ENCODE results near the gene RUSF1.
"Not testable (repeated sequence)": the region's sequence is repeated elsewhere in the genome, so short reads cannot be mapped to it uniquely, and the experiment has no call there.

Gene RUSF1

GRCh38 chr16:31527734-31528274 lies 19.6 kb upstream of the RUSF1 start, which contains the start of gene AHSP:
TSS of gene AHSP (plus strand) at chr16:31527900. CDS start at chr16:31528140, 240 bp downstream.
- no peak for TF ChIP-seq ZNF274 (IDR thresholded peaks at IDR 0.05; ENCODE audit: low read depth, low read length)
- no peak within 1 kb of the TSS for H3K4me3 ChIP-seq (ENCODE audit: low read length)

- no peak for TF ChIP-seq ZNF274 (IDR thresholded peaks at IDR 0.05; ENCODE audit: low read depth, low read length)
- H3K4me3 ChIP-seq (ENCODE audit: low read length), result no peak overlapping the region
Observed at GRCh38 chr16:31525113-31525512, 16.9 kb upstream of the RUSF1 start.

GRCh38 chr16:31523768-31524167 lies 15.6 kb upstream of the RUSF1 start:
- H3K4me3 ChIP-seq (ENCODE audit: low read length), result not testable (repeated sequence)

- H3K4me3 ChIP-seq (ENCODE audit: low read length), result no peak overlapping the region
- no peak for TF ChIP-seq ZNF274 (IDR thresholded peaks at IDR 0.05; ENCODE audit: low read depth, low read length)
Observed at GRCh38 chr16:31522071-31522470, 13.9 kb upstream of the RUSF1 start.

- no peak for TF ChIP-seq ZNF274 (IDR thresholded peaks at IDR 0.05; ENCODE audit: low read depth, low read length)
- H3K4me3 ChIP-seq (ENCODE audit: low read length), result no peak overlapping the region
Observed at GRCh38 chr16:31521368-31521767, 13.2 kb upstream of the RUSF1 start.

GRCh38 chr16:31519759-31520431 lies 11.7 kb upstream of the RUSF1 start:
- no peak overlapping the region for H3K4me3 ChIP-seq (ENCODE audit: low read length)
- no peak for TF ChIP-seq ZNF274 (IDR thresholded peaks at IDR 0.05; ENCODE audit: low read depth, low read length)

- TF ChIP-seq ZNF274 (IDR thresholded peaks at IDR 0.05; ENCODE audit: low read depth, low read length), result no peak
Observed at GRCh38 chr16:31517800-31518402, 9.7 kb upstream of the RUSF1 start.

GRCh38 chr16:31513884-31514283 lies 5.7 kb upstream of the RUSF1 start:
- no peak overlapping the region for H3K4me3 ChIP-seq (ENCODE audit: low read length)
- TF ChIP-seq ZNF274 (IDR thresholded peaks at IDR 0.05; ENCODE audit: low read depth, low read length), result no peak

More at GRCh38 chr16:31517800-31518402, 9.7 kb upstream of the RUSF1 start:
- no peak overlapping the region for H3K4me3 ChIP-seq (ENCODE audit: low read length)

- no peak overlapping the region for H3K4me3 ChIP-seq (ENCODE audit: low read length)
- no peak for TF ChIP-seq ZNF274 (IDR thresholded peaks at IDR 0.05; ENCODE audit: low read depth, low read length)
Observed at GRCh38 chr16:31513126-31513525, 4.9 kb upstream of the RUSF1 start.

GRCh38 chr16:31508706-31509195 lies 560 bp upstream of the RUSF1 start:
- H3K4me3 ChIP-seq (ENCODE audit: low read length), result peak overlapping the region; percentile 95
- no peak for TF ChIP-seq ZNF274 (IDR thresholded peaks at IDR 0.05; ENCODE audit: low read depth, low read length)

GRCh38 chr16:31507617-31507928 lies 618 bp downstream of the RUSF1 start:
- H3K4me3 ChIP-seq (ENCODE audit: low read length), result peak overlapping the region; percentile 95
- no peak for TF ChIP-seq ZNF274 (IDR thresholded peaks at IDR 0.05; ENCODE audit: low read depth, low read length)

- no peak for TF ChIP-seq ZNF274 (IDR thresholded peaks at IDR 0.05; ENCODE audit: low read depth, low read length)
- H3K4me3 ChIP-seq (ENCODE audit: low read length), result no peak overlapping the region
Observed at GRCh38 chr16:31505483-31505882, 2.7 kb downstream of the RUSF1 start.

- no peak overlapping the region for H3K4me3 ChIP-seq (ENCODE audit: low read length)
- TF ChIP-seq ZNF274 (IDR thresholded peaks at IDR 0.05; ENCODE audit: low read depth, low read length), result no peak
Observed at GRCh38 chr16:31504159-31504558, 4.0 kb downstream of the RUSF1 start.

GRCh38 chr16:31503555-31503954 lies 4.6 kb downstream of the RUSF1 start:
- not testable (repeated sequence) for H3K4me3 ChIP-seq (ENCODE audit: low read length)

GRCh38 chr16:31502981-31503380 lies 5.2 kb downstream of the RUSF1 start:
- TF ChIP-seq ZNF274 (IDR thresholded peaks at IDR 0.05; ENCODE audit: low read depth, low read length), result no peak
- H3K4me3 ChIP-seq (ENCODE audit: low read length), result no peak overlapping the region

Measured in GM08714 (cell line).